Measurements from ENCODE around the gene KCNMB3.

KCNMB3 gene

DNA sequence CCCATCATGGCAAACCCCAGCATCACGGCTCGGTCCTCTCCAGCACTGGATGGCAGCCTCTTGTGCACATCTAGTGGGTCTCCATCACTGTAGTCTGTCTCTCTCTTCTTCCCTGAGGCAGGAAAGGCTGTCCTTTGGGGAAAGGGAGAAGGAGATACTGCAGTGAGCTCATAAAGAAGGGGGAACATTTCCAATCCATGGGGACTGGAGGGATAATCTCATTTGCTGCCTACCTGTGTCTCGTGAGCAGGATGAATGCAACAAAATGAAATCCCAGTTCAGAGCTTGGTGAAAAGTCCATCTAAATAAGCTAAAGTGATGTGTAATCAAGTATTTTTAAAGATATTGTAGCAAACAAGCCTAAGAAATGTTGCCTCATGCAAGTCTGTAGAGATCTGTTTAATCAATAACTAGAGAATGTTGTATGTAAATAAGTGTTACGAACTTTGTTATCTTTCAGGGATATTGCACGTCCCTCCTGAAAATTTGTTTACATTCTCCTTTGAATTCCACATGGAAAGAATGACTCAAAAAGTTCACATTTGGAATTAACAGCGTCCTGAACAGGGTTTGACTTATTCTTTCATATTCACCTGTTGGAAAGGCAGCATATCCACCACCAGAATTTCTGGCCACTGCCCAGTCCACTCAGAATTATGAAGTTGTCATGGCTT is at the start of gene KCNMB3:
TSS of gene KCNMB3 (minus strand) at position 312 of the 674 bp plus-strand sequence. CDS start at position 188, 124 bp downstream.
- Histone ChIP-seq H3K27me3 (ENCODE audit: low read depth, low read length) (no peaks in the 10 kb centered on the region), H3K36me3 (replicated peaks; ENCODE audit: low read depth, low read length) (no peaks in the 10 kb centered on the region), H4K20me1 (ENCODE audit: insufficient read depth, low read length) (no peaks in the 10 kb centered on the region), H3K79me2 (ENCODE audit: low read length) (no peaks in the 10 kb centered on the region), H3K4me1 (ENCODE audit: low read length) (no peaks in the 10 kb centered on the region), H2AFZ (ENCODE audit: low read depth, low read length) (no peak within 1 kb of the TSS), H3K9ac (ENCODE audit: low read length) (no peak within 1 kb of the TSS), H3K4me3 (ENCODE audit: low read length) (no peak within 1 kb of the TSS), H3K27ac (ENCODE audit: low read length) (no peak within 1 kb of the TSS), H3K4me2 (ENCODE audit: low read length) (no peak within 1 kb of the TSS), H3K9me3 (ENCODE audit: insufficient read depth, low read length) (no peaks in the 10 kb centered on the region)
- no peak for TF ChIP-seq EZH2phosphoT487 (IDR thresholded peaks at IDR 0.05; ENCODE audit: low read depth)
- TF ChIP-seq, protein P1, sequence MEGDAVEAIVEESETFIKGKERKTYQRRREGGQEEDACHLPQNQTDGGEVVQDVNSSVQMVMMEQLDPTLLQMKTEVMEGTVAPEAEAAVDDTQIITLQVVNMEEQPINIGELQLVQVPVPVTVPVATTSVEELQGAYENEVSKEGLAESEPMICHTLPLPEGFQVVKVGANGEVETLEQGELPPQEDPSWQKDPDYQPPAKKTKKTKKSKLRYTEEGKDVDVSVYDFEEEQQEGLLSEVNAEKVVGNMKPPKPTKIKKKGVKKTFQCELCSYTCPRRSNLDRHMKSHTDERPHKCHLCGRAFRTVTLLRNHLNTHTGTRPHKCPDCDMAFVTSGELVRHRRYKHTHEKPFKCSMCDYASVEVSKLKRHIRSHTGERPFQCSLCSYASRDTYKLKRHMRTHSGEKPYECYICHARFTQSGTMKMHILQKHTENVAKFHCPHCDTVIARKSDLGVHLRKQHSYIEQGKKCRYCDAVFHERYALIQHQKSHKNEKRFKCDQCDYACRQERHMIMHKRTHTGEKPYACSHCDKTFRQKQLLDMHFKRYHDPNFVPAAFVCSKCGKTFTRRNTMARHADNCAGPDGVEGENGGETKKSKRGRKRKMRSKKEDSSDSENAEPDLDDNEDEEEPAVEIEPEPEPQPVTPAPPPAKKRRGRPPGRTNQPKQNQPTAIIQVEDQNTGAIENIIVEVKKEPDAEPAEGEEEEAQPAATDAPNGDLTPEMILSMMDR (IDR thresholded peaks at IDR 0.05; ENCODE audit: low read depth, low read length): no peak

GRCh38 chr3:179299999-179300613 is 49.2 kb upstream of the KCNMB3 start:
- Histone ChIP-seq H2AFZ (ENCODE audit: low read depth, low read length) (no peak overlapping the region; the same call in 1 of the 2 replicates), H3K4me2 (ENCODE audit: low read length) (peak overlapping the region; percentile 35), H3K27ac (ENCODE audit: low read length) (no peak overlapping the region), H3K9ac (ENCODE audit: low read length) (no peak overlapping the region), H3K4me3 (ENCODE audit: low read length) (no peak overlapping the region), H3K9me3 (ENCODE audit: insufficient read depth, low read length) (no peaks in the 10 kb centered on the region), H3K36me3 (replicated peaks; ENCODE audit: low read depth, low read length) (no peaks in the 10 kb centered on the region), H3K4me1 (ENCODE audit: low read length) (peaks cover 21% of the 10 kb centered on the region), H3K79me2 (ENCODE audit: low read length) (no peaks in the 10 kb centered on the region), H4K20me1 (ENCODE audit: insufficient read depth, low read length) (no peaks in the 10 kb centered on the region), H3K27me3 (ENCODE audit: low read depth, low read length) (no peaks in the 10 kb centered on the region; the same call in 1 of the 2 replicates)
- TF ChIP-seq EZH2phosphoT487 (IDR thresholded peaks at IDR 0.05; ENCODE audit: low read depth): no peak
- TF ChIP-seq, protein P1 (IDR thresholded peaks at IDR 0.05; ENCODE audit: low read depth, low read length): no peak

DNA sequence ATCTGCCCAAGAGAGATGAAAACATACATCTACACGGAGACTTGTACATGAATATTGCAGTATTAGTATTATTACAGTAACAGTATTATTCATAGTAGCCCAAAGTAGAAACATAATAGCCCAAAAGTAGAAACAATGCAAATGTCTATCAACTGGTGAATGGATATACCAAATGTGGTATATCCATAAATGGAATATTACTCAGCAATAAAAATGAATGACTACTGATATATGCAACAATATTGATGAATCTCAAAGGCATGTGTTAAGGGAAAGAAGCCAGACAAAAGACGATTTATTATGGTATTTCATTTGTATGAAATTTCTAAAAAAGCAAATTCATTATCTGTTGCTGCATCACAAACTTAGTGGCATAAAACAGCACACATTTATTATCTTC is 48.4 kb upstream of the KCNMB3 start:
- H3K4me3 ChIP-seq (ENCODE audit: low read length): no peak overlapping the region
- H3K36me3 ChIP-seq (replicated peaks; ENCODE audit: low read depth, low read length): no peaks in the 10 kb centered on the region
- no peaks in the 10 kb centered on the region for H3K9me3 ChIP-seq (ENCODE audit: insufficient read depth, low read length)
- TF ChIP-seq, protein P1 (IDR thresholded peaks at IDR 0.05; ENCODE audit: low read depth, low read length): no peak
- TF ChIP-seq EZH2phosphoT487 (IDR thresholded peaks at IDR 0.05; ENCODE audit: low read depth): no peak
- no peaks in the 10 kb centered on the region for H4K20me1 ChIP-seq (ENCODE audit: insufficient read depth, low read length)
- H2AFZ ChIP-seq (ENCODE audit: low read depth, low read length): no peak overlapping the region
- H3K4me2 ChIP-seq (ENCODE audit: low read length): 0 out of 2 replicates have a peak overlapping the region, but pooled peaks have one; percentile 35
- no peaks in the 10 kb centered on the region for H3K79me2 ChIP-seq (ENCODE audit: low read length)
- H3K4me1 ChIP-seq (ENCODE audit: low read length): peaks cover 16% of the 10 kb centered on the region
- H3K27ac ChIP-seq (ENCODE audit: low read length): no peak overlapping the region
- no peak overlapping the region for H3K9ac ChIP-seq (ENCODE audit: low read length)
- peaks cover 5% of the 10 kb centered on the region for H3K27me3 ChIP-seq (ENCODE audit: low read depth, low read length)

- Histone ChIP-seq H3K4me3 (ENCODE audit: low read length) (no peak overlapping the region), H3K4me2 (ENCODE audit: low read length) (no peak overlapping the region), H2AFZ (ENCODE audit: low read depth, low read length) (no peak overlapping the region), H3K9ac (ENCODE audit: low read length) (no peak overlapping the region), H3K9me3 (ENCODE audit: insufficient read depth, low read length) (no peaks in the 10 kb centered on the region), H3K36me3 (replicated peaks; ENCODE audit: low read depth, low read length) (no peaks in the 10 kb centered on the region), H3K79me2 (ENCODE audit: low read length) (no peaks in the 10 kb centered on the region), H4K20me1 (ENCODE audit: insufficient read depth, low read length) (no peaks in the 10 kb centered on the region), H3K27me3 (ENCODE audit: low read depth, low read length) (peaks cover 14% of the 10 kb centered on the region), H3K27ac (ENCODE audit: low read length) (no peak overlapping the region), H3K4me1 (ENCODE audit: low read length) (peaks cover 10% of the 10 kb centered on the region)
- TF ChIP-seq, protein P1 (IDR thresholded peaks at IDR 0.05; ENCODE audit: low read depth, low read length): no peak
- TF ChIP-seq EZH2phosphoT487 (IDR thresholded peaks at IDR 0.05; ENCODE audit: low read depth): no peak
Observed at GRCh38 chr3:179297971-179298725, 47.2 kb upstream of the KCNMB3 start.

Data from OCI-LY3 (cell line).